T follicular helper cell (primary cell): Measurements from ENCODE around the gene OSGEPL1.
"Not testable (repeated sequence)": the region's sequence is repeated elsewhere in the genome, so short reads cannot be mapped to it uniquely, and the experiment has no call there.

Experiments used
- DNase-seq: peaks from one replicate; pipeline ENCODE4 v3.0.0-alpha.2; 2020; ENCODE audit warnings: low read depth

The OSGEPL1 gene

DNA sequence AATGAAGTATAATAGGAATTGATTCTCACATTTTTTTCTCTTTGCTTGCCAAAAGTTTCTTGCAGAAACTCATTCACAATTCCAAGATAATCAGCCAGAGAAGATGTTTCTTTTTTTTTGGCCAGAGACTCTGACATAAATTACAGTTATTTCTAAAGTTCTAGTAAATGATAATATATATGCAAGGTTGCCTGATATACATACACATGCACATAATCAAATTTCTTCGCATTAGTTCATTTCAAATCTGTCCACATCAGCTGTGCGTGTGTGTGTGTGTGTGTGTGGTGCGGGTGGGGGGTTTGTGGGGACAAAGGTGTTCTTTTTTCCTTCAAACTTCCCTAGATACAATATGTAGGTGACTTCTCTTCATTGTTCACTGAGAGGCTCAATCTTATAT lies 33.2 kb downstream of the OSGEPL1 start:
- no peak for DNase-seq

DNA sequence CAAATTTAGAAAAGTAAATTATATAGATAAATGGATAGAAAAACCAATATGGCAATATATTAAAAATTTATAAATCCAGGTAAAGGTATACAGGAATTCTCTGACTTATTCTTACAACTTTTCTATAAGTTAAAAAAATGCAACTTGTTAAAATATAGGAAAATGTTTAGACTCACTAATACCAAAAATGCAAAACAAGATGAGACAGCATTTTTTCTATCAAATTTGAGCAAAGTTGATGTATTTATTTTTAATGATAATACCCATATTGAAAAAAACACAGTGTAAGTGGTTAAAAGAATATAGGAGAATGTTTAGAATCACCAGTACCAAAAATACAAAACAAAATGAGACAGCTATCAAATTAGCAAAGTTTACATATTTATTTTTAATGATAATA lies 35.7 kb downstream of the OSGEPL1 start:
- DNase-seq: no peak

DNA sequence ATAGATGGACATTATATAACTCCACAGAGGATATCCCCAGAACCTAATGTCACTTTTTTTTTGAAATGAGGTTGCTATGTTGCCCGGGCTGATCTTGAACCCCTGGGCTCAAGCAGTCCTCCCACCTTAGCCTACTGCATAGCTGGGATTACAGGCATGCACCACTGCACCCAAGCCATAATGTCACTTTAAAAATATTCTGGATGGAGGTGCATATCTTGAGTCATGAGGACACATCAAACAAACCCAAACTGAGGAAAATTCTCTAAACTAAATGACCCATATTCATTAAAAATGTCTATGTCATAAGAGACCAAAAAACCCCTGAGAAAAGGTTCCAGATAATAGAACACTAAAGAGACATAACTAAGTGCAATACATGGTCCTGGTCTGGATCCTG lies 36.3 kb downstream of the OSGEPL1 start:
- DNase-seq: no peak

DNA sequence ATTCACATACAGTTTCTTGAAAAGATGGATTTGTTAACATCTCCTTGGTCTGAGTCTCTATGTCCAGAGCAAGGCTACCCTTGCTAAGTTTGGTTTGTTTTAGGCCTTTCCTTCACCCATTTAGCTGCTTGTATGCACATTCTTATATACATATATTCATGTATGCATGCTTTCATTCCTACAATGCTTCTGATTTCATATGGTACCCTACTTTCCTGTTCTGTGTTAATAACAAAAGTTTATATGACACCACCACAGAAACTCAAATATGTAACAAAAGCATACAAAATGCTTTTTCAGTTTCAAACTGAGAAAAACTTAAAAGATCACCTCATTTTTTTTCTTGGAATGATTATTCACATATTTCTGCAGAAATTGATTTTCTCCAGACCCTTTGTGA lies 39.4 kb downstream of the OSGEPL1 start:
- no peak for DNase-seq

DNA sequence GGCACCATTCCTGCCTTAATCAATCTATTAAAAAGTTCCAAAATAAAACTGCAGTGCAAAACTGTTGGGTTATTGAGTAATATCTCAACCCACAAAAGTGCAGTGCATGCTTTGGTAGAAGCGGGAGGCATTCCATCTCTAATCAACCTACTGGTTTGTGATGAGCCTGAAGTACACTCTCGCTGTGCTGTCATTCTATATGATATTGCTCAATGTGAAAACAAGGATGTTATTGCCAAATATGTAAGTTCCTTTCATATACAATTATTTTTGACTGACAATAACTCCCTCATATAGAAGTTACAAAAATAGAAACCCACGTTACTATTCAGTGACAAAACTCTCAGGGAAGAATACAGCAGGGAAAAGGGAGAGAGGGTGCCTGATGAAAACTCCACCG lies 43.0 kb downstream of the OSGEPL1 start:
- DNase-seq: no peak

DNA sequence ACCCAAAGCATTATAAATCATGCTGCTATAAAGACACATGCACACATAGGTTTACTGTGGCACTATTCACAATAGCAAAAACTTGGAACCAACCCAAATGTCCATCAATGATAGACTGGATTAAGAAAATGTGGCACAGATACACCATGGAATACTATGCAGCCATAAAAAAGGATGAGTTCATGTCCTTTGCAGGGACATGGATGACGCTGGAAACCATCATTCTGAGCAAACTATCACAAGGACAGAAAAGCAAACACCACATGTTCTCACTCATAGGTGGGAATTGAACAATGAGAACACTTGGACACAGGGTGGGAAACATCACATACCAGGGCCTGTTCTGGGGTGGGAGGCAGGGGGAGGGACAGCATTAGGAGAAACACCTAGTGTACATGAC lies 45.0 kb downstream of the OSGEPL1 start:
- DNase-seq: not testable (repeated sequence)

DNA sequence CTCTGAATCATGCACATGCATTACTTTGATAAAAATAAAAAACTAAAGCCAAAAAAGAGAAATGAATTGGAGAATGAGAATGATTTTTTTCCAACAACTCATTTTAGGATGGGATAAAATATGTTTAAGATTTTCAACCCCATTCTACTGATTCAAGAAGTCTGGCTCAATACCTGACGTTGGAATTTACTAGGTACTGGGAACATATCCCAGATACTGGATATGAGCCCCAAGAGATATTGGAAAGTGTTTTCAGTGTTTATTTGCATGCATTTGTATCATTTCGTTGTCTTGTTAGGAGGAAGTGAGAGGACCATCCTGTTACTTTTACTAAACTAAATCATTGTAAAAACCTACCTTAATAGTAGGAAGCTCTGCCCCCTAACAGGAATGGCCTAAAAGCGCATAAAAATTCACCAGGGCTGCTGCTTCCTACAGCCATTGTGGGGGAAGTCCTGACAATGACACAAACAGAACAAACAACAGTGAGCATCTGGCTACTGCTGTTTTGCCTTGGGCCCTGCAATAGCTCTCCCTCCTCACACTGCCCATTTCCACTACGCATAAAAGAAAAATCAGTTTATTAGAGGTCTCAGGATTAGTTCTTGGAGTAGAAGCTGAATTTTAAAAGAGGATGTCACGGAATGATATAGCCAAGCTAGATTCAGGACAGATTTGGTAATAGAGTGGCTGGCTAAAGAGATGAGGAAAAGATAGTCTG lies 52.9 kb downstream of the OSGEPL1 start:
- no peak for DNase-seq

DNA sequence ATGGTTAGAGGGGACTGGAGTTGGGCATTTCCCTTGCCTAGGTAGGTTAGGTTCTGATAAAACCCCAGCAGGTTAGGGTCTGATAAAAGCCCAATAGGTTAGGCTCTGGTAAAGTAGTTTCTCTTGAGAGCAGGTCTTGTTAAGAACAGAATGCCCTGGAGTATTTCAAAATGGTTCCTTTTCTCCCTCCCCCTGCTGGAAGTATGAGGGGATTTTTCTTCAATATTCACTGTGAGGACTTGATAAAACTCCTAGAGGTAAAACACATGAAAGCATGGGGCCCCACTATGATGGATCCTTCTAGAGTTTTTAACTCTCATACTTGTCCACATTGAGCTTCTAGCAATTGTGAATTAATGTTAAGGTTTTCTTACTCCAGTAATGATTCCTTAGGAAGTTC lies 60.5 kb downstream of the OSGEPL1 start:
- DNase-seq: no peak

DNA sequence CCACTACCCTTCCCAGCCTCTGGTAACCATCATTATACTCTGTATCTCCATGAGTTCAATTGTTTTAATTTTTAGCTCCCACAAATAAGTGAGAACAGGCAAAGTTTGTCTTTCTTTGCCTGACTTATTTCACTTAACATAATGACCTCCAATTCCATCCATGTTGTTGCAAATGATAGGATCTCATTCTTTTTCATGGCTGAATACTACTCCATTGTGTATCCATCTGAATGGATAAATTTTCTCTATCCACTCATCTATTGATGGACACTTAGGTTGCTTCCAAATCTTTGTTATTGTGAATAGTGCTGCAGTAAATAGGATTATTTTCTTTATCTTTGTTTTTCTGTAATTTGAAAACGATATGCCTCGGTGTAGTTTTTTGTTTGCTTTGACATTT lies 61.9 kb downstream of the OSGEPL1 start:
- DNase-seq: no peak

DNA sequence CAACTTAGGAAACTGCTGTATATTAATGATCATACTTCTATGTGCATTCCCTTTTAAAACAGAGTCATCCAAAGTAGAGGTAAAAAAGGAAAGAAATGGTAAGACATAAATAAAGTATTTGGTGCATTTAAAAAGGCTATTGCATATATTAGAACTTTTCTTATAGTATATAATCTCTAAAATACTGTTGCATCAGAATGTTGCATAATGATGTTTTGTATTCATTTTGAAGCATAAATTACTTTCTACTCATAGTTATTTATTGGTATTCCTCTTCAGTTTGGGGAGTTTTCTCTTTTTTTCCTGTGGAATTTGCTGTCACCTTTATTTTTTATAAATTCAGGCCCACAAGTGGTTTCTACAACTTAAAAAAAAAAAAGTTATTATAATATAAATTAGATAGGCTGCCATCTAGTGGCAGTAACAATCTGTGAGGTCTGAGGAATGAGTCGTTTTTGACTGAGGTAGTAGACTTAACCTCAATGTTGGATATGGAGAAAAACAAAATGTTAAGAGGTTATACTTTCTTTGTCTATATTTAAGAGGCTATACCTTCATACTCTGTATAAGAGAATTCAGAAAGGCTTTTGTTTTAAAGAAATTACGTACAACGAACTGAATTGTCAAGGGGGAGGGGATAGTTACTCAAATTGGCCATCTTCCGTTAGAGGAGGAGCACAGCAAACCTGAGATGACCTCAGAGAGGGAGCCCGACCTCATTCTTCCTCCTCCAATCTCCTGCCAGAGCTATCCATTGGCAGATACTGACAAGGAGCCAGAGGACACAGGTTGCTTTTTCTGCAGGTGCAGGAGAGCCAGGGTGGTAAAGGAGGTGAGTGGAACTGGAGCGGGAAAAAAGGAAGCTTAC lies 64.3 kb downstream of the OSGEPL1 start:
- peak; percentile 20 for DNase-seq
